ENCODE measurements around the gene RFX4.
"Not testable (repeated sequence)": the region's sequence is repeated elsewhere in the genome, so short reads cannot be mapped to it uniquely, and the experiment has no call there.

The RFX4 gene

GRCh38 chr12:106692896-106693820, 110.4 kb downstream of the RFX4 start:
- DNase-seq, result no peak

GRCh38 chr12:106696071-106696470, 113.3 kb downstream of the RFX4 start:
- no peak for DNase-seq

GRCh38 chr12:106696681-106697417, 114.0 kb downstream of the RFX4 start:
- no peak for DNase-seq

GRCh38 chr12:106704081-106704480, 121.3 kb downstream of the RFX4 start:
- no peak for DNase-seq

- no peak for DNase-seq
These were observed 123.2 kb downstream of the RFX4 start for GRCh38 chr12:106705971-106706370.

GRCh38 chr12:106709068-106709511, 126.3 kb downstream of the RFX4 start:
- DNase-seq, result no peak

GRCh38 chr12:106710143-106710893, 127.5 kb downstream of the RFX4 start:
- DNase-seq, result no peak

GRCh38 chr12:106711316-106711715, 128.5 kb downstream of the RFX4 start:
- DNase-seq, result no peak

GRCh38 chr12:106712768-106713167, 130.0 kb downstream of the RFX4 start:
- DNase-seq, result no peak

GRCh38 chr12:106714926-106715325, 132.1 kb downstream of the RFX4 start:
- DNase-seq, result no peak

GRCh38 chr12:106715582-106715981, 132.8 kb downstream of the RFX4 start:
- no peak for DNase-seq

- DNase-seq, result no peak
These were observed 134.9 kb downstream of the RFX4 start for GRCh38 chr12:106717673-106718072.

GRCh38 chr12:106719879-106720278, 137.1 kb downstream of the RFX4 start:
- DNase-seq, result no peak

GRCh38 chr12:106720696-106721095, 137.9 kb downstream of the RFX4 start:
- DNase-seq, result no peak

GRCh38 chr12:106721915-106722314, 139.1 kb downstream of the RFX4 start:
- DNase-seq, result no peak

GRCh38 chr12:106722837-106723236, 140.0 kb downstream of the RFX4 start:
- no peak for DNase-seq

GRCh38 chr12:106723416-106723815, 140.6 kb downstream of the RFX4 start:
- DNase-seq, result no peak

GRCh38 chr12:106724116-106724515, 141.3 kb downstream of the RFX4 start:
- no peak for DNase-seq

- DNase-seq, result no peak
These were observed 142.1 kb downstream of the RFX4 start for GRCh38 chr12:106724934-106725333.

GRCh38 chr12:106726603-106727202, 143.9 kb downstream of the RFX4 start:
- not testable (repeated sequence) for DNase-seq

GRCh38 chr12:106729611-106730010, 146.8 kb downstream of the RFX4 start:
- DNase-seq, result no peak

- DNase-seq, result no peak
These were observed 150.1 kb downstream of the RFX4 start for GRCh38 chr12:106732890-106733289.

GRCh38 chr12:106733660-106734059, 150.9 kb downstream of the RFX4 start:
- no peak for DNase-seq
